Suppressor macrophage (primary cell): ENCODE results near the gene GSE1.
A peak's percentile ranks its signal among the peaks of the same experiment; 100 is the strongest.

Experiments used
- DNase-seq, 4 experiments: peaks; one replicate each; pipeline ENCODE4 v3.0.0-alpha.2; 2020 to 2022

GSE1 gene

DNA sequence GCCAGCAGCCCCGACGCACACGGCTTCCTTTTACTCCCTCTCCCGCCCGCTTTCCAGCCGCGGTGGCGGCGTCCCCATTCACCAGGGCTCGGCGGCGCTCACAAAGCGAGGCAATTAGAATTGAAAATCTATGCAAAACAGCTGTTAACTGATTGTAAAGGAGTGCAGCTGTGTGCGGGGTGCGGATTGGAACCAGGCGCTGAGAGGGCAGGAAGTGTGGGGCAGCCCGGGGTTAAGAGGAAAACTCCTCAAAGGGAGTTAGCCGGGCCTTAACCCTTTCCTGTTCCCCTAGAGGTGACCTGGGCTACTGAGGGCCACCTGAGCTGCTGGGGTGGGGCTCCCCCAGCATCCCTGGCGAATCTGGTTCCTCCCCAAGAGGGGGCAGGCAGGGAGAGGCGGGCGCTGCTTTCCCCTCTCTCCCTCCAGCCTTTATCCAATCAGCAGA, 5.8 kb upstream of the GSE1 start:
- DNase-seq = peak in 3 of 4 experiments; percentile 15 to 33 (median 26)

DNA sequence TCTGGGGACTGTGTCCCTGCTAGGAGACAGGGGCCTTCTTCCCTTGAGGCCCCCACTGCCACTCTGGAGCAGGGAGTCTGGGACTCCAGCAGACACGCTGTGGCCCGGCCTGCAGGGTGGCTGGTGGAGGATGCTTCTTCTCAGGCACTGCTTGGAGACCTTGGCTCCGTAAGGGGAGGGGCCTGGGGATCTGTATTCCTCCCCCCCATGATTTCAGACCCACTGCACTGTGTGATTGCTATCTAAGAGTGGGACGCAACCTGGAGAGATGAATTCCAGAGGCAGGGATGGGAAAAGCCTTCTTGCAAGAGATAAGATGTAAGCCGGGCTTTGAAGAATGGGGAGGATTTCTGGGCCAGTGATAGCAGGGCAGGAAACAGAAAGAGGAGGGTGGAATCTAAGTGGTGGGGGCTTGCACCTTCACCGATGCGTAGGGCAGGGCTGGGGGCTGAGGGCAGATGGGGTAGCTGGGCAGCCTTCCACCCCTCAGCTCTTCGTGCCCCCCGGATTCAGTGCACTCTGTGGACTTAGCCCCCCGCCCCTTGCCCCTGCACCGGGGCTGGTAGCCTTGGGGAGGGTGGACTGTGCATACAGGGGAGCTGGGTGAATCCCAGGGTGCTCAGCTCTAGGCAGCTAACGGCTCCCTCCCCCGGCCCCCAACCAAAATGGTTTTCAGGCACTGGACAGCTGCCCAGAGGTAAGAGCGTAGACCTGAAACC, 5.2 kb upstream of the GSE1 start:
- DNase-seq = no peak

DNA sequence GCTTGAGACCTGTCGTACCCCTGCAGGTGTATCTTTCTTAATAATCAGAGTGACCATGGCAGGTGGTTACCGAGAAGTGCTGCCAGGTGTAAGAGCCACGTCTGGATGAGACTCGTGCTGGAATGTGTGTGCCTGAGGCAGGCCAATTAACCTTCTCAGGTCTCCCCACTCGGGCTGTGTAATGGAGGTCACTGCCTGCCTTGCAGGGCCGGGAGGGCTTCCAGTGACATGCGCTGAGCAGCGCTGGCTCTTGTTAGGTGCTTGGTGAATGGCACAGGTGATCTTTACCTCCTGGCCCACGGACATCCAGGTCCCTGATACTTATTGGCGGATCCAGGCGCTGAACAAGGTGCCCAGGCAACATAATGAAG, 4.6 kb upstream of the GSE1 start:
- DNase-seq = no peak

DNA sequence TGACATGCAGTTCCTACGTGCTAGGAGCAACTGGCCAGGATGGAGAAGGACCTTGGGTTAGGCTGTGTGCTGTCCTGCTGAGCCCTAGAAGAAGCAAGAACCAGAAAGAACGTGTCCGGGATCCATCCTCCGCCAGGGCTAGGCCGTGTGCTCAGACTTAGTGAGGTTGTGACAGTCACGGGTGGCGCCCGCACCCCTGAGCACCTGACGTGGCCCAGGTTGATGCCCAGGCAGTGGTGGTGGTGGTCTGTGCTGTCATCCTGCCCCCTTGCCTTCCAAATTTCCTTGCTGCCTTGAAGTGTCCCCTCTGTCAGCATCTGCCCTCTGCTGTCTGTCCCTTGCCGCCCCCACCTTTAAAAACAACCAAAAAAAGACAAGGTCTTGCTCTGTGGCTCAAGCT, 4.2 kb upstream of the GSE1 start:
- no peak for DNase-seq

DNA sequence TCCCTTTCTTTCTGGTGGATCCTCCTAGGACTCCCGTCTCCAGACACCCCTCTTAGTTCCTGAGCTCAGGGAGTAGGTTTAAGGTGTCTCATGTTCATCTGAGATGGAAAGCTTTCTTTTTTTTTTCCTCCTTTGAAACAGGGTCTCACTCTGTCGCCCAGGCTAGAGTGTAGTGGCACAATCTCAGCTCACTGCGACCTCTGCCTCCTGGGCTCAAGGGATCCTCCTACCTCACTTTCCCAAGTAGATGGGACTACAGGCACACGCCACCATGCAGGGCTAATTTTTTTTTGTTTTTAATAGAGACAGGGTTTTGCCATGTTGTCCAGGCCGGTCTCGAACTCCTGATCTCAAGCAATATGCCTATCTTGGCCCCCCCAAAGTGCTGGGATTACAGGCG, 3.6 kb upstream of the GSE1 start:
- no peak for DNase-seq

DNA sequence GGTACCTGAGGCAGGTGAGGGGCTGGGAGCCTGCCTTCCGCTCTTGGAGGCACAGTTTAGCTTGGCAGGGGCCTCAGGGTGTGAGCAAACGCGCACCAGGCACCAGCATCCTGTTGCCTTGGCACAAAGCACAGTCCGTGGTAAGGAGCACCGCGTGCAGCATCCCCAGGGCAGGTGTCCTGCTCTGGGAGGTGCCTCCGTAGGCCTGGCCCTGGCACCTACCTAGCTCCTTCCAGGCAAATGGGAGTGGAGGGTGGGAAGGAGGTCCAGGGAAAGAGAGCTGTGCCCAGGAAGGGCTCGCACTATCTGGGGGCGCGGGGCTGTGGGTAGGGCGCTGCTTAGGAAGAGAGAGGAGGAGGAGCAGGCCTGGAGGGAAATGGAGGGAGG, 3.1 kb upstream of the GSE1 start:
- no peak for DNase-seq

DNA sequence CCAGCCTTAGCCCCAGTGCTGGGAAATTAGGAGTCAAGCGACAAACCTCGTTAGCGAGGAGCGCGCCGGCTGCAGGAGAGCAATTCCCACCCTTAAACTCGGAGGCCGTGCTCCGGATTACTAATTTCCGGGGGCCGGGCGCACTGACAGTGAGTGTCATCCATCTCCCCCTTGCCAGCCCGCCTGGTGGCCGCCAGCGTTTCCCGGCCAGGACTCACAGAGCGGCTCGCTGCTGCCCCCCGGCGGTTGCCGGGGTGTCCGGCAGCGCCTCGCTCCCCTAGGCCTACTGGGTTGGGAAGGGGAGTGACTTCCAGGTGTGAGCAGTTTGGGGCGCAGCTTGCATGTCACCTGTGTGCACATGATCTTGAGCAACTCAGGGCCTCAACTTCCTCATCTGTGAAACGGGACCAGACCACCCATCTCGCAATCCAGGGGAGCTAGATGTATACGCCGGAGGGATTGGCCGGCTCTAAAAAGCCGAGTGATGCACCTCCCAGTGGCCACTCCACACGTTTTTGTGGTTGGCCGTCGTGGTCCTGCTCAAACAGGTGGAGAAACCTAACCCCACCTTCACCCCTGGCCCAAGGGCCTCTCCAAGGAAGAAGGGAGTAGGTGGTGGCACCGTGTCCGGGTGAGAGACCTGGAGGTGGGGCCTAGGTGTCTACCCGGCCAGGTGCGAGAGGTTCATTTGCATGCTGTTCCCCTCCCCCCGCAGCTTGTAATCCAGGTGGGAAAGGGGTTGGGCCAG, 2.5 kb upstream of the GSE1 start:
- peak; percentile 90 to 95 (median 93) for DNase-seq

DNA sequence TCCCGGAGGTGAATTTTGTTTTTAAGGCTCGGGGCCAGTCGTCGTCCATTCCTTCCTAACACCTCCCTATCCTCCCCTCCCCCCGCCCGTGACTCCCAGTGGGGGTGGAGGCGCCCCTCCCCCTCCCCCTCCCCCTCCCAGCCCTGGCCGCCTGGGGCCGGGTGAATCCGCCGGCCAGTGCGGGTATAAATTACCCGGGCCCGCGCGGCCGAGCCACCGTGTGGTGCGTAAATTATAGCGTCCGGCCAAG, 2.0 kb upstream of the GSE1 start:
- DNase-seq = no peak

DNA sequence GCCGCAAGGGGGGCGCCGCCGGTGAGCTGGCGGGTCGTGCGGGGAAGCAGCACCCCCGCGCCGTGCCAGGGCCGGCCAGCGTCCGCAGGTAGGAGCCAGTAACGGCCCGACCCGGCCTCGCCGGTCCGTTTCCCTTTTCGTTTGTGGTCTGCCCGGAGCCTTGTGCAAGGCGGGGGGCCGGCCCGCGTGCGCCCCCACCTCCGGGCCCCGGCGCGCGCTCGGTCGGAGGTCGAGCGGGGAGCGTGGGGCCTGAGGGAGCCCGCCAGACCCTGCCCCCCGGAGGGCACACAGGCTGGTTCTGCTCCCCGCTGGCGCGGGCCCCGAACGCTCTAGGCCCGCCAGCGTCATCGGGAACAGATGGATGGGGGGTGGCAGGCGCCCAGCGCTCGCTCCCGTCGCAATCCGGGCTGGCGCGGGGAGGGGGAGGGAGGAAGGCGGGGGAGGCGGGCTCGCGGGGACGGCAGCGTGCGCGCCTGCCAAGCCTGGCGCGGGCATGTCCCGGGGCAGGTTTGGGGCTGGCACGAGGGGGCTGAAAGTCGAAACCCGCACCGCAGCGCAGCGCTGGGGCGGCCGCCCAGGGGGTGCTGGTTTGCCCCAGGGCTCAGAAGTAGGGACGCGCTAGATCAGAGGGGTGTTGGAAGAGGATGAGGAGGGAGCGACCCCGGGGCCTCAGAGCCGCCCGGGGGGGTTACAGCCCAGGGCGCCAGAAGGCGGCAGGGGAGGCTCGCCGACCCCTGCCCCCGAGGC, 1.5 kb upstream of the GSE1 start:
- peak; percentile 81 to 92 (median 85) for DNase-seq

DNA sequence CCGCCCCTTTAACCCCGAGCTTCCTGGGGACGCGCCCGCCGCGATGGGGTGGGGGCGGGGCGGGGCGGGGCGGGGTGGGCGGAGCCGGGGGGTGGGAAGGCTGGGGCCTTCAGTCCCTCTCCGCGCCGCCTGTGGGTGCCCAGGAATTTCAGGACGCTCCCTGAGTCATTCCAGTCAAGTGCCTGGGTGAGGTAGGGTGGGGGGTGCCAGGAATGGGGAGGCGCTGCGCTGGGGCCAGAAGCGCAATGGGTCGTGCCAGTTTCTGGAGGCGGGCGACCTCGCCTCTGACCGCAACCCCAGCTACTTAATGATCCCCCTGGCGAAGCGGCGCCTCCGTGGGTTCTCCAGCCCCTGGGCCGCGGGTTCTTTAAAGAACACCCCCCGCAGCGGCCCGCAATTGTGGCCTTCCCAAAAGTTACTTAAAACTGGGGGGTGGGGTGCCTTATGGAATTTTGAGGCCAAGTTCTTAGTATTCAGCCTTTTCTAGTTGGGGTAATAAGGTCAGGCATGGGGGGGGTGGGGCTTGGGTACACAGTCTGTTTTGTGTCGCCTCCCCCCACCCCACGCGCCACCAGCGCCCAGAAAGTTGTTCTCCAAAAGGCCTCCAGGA, 826 bp upstream of the GSE1 start:
- DNase-seq = peak; percentile 72 to 83 (median 74)

DNA sequence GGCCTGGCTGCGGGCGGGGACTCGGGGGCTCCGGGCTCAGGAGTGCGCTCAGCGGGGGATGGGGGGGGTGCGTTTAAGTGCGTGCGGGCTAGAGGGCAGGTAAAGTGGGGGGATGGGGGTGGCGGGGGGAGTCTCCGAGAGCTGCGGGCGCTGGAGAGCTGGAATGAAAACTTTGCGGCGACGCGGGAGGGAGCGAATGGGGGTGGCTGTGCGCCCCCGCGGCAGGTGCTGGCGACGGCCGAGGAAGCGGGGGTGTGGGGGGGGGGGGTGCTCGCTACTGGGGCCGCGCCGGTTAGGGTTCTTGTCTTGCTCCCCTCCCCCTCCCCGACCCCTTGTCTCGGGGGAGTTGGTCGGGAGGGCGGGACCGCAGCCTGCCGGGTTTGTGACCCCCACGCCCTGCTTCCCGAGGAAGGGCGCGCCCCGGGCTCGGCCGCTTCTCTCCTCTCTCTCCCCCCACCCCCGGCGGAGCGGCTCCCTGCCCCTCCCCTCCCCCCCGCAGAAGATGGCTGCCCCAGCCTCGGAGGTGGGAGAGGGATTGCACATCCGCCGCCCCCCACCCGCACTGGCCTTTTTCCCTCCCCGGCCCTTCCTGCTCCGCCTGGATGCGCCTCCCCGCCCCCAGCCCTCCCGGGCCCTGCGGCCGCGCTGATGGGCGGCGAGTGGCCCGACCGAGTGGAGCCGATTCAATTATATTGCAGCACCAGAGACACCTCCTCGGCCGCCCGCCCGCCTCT, 649 bp downstream of the GSE1 start:
- DNase-seq = peak; percentile 44 to 75 (median 56)

DNA sequence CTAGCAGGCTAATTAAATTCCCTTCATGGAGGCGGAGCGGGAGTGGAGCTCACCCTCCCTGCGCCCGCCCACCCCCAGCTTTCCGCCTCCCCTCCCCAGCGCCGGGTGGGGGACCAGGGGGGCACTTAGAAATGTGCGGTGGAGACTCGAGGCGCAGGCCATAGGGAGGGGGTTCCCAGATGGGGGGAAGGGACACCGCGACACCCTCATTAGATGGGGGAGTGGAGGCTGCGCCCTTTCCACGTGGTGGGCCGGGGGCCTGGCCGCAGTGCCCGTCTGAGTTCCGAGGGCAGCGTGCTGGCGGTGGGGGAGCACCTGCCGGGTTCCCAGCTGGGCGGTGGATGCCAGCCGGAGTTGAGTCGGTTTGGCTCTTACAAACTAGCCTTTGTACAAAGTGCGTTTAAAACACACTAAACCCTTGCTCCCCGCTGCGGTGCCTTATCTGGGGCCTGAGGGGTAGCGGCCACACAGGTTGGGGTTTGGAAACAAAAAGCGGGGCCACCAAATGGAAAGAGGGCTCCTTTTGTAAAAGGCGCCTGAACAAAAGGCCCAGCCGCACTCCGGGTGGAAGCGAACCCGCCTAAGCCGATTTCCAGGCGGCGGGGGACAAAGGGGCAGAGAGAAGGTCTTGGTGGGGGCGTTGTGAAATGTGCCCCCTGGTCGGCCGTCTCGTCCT, 1.4 kb downstream of the GSE1 start:
- DNase-seq = peak in 2 of 4 experiments; percentile 20 to 31

DNA sequence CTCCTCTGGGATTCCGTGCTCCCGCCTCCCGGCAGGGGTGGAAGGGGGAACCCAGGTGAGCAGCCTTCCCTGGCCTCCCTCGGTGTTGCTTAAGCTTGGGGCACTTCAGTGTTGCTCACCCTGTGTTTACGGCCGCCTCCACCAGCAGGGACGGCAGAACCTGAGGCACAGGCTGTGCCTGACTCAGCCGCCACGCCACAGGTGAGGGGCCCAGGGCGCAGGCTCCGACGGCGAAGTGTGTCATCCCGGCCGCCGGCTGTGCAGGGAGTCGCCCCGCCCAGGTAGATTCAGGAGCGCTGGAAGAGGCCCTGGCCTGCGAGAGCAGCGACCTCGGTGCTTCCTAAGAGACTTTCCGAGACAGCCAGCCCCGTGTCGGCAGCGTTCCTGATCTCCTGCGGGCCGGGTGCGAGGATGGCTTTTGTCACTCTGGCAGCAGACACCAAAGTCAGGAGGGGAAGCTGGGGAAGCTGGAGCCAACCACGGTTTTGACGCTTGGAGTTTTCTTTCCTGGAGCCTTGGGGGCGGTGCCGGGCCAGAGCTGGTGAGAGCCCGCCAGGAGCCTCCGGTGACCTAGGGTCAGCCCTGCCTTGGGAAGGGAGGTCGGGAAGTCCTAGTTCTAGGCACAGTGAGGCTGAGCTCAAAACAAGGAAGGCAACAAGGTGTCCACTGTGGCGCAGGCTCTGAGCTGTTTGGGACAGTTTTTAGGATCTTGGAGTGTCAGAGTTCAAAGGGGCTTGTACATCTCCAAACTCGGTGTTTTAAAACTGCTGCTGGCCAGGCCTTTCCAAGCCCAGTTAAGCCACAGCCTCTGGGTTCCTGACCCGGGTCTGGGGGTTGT, 2.1 kb downstream of the GSE1 start:
- DNase-seq = peak; percentile 51 to 77 (median 61)

DNA sequence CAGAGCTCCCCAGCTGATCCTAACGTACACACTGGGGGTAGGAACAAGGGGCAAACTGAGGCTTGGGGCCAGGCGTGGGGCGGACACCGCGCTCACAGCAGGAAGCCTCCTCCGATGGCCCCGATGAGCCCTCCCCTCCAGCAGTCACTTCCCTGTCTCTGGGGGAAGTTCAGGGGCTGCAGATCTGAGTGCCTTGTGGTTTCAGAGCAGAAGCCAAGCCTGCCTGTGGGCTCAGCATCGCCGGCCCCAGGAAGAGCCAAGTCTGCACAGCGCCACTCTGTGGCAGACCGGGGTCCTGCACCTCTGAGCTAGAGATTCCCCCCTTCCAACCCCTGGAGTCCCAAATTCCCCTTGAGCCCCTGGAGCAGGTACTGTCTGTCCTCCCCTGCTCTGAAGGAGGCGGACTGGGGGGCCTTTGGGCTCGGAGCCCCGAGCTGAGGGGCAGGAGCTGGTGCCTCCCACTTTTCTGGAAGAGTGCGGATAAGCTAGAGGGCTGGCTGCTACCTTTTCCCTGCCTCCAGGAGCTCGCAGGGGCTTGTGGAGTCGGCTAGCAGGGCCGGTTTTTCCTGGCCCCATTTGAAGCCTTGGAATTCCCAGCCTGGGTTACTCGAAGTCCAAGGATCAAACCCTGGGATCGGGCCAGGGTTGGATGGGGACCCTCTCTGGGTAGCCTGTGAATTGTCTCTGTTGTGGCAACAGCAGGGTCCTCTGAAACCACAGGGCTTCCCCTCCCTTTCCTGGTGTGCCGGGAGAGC, 2.9 kb downstream of the GSE1 start:
- peak; percentile 95 to 98 (median 96) for DNase-seq

DNA sequence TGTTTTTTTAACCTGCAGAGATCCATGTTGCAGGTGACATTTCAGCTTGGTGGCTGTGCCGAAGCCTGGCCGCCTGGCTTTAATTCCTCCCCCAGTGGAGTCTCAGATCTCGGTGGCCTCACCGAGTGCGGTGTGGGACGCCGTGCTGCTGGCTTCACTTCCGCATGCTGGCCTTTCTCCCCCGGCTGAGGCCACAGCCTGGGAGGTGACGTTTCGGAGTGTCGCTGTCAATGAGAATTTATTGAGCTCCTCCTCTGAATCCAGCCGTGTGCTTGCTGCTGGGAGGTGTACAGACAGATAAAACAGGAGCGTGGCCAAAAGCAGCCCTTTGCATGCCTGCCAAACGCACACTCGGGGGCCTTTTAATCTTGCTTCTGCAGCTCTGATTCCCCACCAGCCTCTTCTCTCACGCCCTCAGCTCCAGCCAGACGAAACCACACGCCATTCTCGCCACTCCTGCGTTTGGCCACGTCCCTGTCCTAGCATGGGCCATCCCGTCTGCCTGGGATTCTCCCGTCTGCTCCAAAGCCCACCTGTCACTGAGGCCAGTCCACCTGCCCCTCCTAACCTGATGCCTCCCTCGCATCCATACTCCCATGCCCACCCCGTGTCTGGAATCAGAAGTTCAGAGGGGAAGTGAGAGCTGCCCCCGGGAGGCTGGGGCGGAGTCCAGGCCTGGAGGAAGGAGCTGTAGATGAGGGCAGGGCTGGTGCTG, 3.6 kb downstream of the GSE1 start:
- peak; percentile 83 to 92 (median 90) for DNase-seq

DNA sequence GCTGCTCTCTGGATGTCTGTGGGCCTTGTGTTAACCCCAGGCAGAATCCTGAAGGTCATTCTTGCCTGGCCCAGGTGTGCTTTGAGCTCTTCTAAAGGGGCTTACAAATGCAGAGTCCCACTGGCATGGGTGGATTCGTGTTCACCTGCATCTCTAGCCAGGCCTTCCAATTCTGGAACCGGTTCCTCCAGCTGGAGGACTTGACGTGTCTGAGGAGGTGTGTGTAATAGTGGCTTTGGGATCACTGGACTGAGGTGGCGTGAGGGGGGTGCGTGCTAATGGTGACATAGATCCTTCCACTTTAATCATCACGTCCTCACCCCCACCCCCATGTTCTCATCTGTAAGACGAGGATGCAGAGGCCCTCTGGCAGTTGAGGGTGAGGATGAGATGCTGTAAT, 4.8 kb downstream of the GSE1 start:
- DNase-seq = no peak

DNA sequence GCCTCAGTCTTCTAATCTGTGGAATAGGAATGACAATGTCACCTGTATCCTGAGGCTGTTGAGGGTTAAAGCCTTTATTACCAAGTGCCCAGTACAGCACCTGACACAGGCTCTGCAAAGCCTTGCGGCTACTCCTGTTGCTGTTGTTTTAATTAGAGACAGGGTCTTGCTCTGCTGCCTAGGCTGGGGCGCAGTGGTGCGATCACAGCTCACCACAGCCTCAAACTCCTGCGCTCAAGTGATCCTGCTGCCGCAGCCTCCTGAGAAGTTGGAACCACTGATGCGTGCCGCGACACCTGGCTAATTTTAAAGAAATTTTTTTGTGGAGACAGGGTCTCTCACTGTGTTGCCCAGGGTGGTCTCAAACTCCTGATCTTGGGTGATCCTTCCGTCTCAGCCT, 5.4 kb downstream of the GSE1 start:
- no peak for DNase-seq

DNA sequence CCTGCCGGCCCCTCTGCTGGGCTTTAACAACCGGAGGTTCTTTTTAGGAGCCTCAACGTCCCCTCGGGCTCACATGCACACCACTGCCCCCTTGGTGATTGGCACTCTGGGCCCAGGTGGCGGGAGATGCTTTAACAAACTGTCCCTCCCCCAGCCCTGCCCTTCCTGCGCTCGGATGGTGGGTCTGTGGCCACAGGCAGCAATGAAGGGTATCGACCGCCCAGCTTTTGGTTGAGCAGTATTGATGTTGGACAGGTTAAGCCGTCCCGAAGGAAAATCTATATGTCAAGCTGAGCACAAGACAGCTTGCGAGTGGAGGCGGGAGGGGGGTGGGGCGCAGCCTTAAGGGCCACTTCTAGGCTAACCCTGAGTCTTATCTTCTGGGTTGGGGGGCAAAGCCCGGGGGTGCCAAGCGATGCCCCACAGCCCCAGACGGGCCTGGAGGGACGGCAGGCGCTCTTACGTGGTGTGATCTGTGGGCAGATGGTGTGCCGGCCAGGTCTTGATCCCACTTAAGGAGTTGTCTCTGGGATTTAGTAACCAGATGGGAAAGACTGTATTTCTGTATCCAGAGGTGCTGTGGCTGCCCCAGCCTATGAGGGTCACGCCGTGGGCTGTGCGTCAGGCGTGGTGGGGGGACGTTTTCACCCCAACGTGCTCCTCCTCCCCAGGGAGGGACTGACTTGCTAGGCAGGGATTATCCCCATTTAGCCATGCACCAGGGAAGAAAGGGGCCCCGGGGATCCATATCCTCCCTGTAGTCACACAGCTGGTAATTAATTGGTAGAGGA, 6.2 kb downstream of the GSE1 start:
- DNase-seq = no peak

DNA sequence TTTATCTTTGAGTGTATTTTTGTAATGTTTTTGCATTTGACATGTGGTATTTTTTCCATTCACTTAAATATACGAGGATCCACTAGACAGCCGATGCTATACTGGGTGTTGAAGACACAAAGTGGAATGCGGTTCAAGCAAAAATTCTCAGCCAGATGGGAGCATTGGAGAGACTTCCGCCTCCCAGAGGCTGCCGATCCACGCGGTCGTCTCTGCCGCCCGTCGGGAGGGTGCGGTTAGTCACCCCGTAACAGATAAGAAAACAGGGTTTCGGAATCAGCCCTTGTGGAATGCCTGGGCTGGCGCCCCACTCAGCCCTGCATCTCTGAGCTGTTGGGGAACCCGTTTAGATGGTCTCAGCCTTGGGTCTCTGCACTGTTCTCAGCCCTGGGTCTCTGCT, 7.3 kb downstream of the GSE1 start:
- no peak for DNase-seq
